ENCODE data around the gene PTDSS2. TPM values are rescaled to one million over a fixed set of nuclear protein-coding genes. Genes with fewer than 3 reads are reported as not detected.
"Not testable (repeated sequence)": the region's sequence is repeated elsewhere in the genome, so short reads cannot be mapped to it uniquely, and the experiment has no call there.

PTDSS2 gene
- total RNA-seq, 2 experiments from 2014 or later, result 24.6 to 26.1 TPM

DNA sequence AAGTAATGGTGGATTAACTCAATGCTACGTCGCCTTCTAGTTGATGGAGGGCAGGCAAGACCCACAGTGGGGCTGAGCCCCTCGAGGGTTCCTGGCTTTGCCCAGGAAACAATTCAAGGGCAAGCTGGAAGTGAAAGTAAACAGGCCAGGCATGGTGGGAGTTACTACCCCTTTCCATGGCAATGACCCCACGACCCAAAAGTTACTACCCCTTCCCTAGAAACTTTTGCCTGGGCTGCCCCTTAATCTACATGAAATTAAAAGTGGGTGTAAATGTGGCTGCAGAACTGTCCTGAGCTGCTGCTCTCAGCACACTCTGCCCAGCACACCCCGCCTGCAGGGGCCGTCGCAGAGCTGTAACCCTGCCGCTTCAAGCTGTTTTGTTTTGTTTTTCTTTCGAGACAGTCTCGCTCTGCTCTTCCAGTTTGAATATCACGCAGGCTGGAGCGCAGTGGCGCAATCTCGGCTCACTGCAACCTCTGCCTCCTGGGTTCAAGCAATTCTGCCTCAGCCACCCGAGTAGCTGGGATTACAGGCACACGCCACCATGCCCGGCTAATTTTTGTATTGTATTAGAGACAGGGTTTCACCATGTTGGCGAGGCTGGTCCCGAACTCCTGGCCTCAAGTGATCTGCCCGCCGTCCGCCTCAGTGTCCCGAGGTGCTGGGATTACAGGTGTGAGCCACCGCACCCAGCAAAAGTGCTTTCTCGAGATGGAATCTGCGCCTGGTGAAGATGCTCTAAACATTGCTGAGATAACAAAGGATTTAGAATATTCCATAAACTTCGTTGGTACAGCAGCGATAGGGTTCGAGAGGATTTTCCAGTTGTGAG, 62.9 kb downstream of the PTDSS2 start:
- Mint-ChIP-seq H3K4me1 (ENCODE audit: low read depth) (peaks cover 9% of the 10 kb centered on the region), H3K27me3 (ENCODE audit: low read depth) (no peaks in the 10 kb centered on the region), H3K36me3 (ENCODE audit: low read depth) (peaks cover 29% of the 10 kb centered on the region), H3K27ac (no peak overlapping the region), H3K4me3 (no peak overlapping the region), H3K9me3 (ENCODE audit: insufficient read depth) (peaks cover 8% of the 10 kb centered on the region)
- ATAC-seq (no peak), DNase-seq (no peak)
- CTCF ChIA-PET, result no interaction called here
- POLR2A ChIA-PET, result no interaction called here

DNA sequence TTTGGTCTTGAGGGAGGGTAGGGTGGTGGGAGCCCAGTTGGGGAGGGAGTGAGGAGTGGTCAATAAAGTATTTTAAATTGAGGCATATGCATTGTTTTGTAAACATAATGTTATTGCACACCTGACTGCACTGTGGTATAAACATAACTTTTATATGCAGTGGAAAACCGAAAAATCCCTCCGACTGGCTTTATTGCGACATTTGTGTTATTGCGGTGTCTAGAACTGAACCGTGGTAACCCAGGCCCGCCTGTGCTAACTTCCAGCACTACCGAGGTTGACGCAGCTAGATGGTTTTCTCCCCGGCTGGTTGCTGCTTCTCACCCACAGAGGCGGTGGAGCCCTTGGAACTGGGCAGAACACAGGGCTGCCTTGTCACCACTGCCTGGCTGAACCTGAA, 64.5 kb downstream of the PTDSS2 start:
- DNase-seq (no peak), ATAC-seq (no peak)
- CTCF ChIA-PET, result no interaction called here
- no peak overlapping the region for H3K4me3 Mint-ChIP-seq
- no peak overlapping the region for H3K27ac Mint-ChIP-seq
- no peaks in the 10 kb centered on the region for H3K27me3 Mint-ChIP-seq (ENCODE audit: low read depth)
- H3K4me1 Mint-ChIP-seq (ENCODE audit: low read depth), result peaks cover 12% of the 10 kb centered on the region
- peaks cover 24% of the 10 kb centered on the region for H3K36me3 Mint-ChIP-seq (ENCODE audit: low read depth)
- peaks cover 8% of the 10 kb centered on the region for H3K9me3 Mint-ChIP-seq (ENCODE audit: insufficient read depth)
- POLR2A ChIA-PET, result no interaction called here

DNA sequence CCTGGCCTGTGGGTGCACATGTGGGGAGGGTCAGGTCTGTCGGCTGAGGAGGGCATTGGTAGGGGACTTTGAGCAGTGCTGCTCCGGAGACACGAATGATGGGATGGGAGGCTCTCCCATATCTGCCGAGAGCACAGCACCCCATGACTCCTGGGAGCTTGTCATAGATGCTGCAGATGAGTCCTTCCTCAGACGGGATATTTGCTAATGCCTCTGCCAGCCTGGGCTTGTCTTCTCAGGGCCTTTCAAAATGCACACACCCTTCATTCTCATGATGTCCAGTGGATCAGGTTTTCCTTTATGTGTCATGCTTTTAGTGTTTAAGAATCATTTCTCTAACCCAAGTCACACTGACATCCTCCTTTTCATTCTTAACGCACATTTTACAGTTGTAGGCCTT, 65.1 kb downstream of the PTDSS2 start:
- Mint-ChIP-seq H3K9me3 (ENCODE audit: insufficient read depth) (peaks cover 8% of the 10 kb centered on the region), H3K4me3 (no peak overlapping the region), H3K27me3 (ENCODE audit: low read depth) (no peaks in the 10 kb centered on the region), H3K36me3 (ENCODE audit: low read depth) (peaks cover 19% of the 10 kb centered on the region), H3K4me1 (ENCODE audit: low read depth) (peaks cover 12% of the 10 kb centered on the region), H3K27ac (no peak overlapping the region)
- CTCF ChIA-PET, result no interaction called here
- ATAC-seq, result no peak
- no peak for DNase-seq
- POLR2A ChIA-PET, result no interaction called here

DNA sequence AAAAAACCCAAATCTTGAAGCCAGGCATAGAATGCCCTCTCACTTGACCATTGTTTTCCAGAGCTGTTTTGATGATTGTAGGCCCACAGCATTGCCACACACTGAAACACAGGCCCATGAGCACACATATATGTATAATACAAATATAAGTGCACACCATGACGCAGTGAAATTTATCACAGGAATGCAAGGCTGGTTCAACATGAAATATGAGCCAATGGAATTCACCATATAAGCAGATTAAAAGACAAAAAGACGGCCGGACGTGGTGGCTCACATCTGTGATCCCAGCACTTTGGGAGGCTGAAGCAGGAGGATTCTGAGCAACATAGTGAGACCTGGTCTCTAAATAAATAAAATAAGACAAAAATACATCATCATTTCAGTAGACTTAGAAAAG, 66.3 kb downstream of the PTDSS2 start:
- peaks cover 12% of the 10 kb centered on the region for H3K4me1 Mint-ChIP-seq (ENCODE audit: low read depth)
- H3K27me3 Mint-ChIP-seq (ENCODE audit: low read depth), result no peaks in the 10 kb centered on the region
- ChIA-PET POLR2A (no interaction called here), CTCF (interaction anchor here (1.3 kb wide), 1 partner anchor 119 kb away, joined by 3 read pairs; no protein-coding TSS in a partner anchor)
- no peak for ATAC-seq
- no peak for DNase-seq
- peaks cover 8% of the 10 kb centered on the region for H3K9me3 Mint-ChIP-seq (ENCODE audit: insufficient read depth)
- H3K4me3 Mint-ChIP-seq, result no peak overlapping the region
- H3K36me3 Mint-ChIP-seq (ENCODE audit: low read depth), result peaks cover 19% of the 10 kb centered on the region
- H3K27ac Mint-ChIP-seq, result no peak overlapping the region

DNA sequence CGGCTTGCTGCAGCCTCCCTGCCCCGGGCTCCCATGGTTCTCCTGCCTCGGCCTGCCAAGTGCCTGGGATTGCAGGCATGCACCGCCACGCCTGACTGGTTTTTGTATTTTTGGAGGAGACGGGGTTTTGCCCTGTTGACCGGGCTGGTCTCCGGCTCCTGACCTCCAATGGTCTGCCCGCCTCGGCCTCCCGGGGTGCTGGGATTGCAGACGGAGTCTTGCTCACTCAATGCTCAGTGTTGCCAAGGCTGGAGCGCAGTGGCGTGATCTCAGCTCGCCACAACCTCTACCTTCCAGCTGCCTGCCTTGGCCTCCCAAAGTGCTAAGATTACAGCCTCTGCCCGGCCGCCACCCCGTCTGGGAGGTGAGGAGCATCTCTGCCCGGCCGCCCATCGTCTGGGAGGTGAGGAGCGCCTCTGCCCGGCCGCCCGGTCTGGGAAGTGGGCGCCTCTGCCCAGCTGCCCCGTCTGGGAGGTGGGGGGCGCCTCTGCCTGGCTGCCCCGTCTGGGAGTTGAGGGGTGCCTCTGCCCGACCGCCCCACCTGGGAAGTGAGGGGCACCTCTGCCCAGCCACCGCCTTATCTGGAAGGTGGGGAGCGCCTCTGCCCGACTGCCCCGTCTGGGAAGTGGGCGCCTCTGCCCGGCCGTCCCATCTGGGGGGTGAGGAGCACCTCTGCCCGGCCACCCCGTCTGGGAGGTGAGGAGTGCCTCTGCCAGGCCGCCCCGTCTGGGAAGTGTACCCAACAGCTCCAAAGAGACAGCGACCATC, 67.0 kb downstream of the PTDSS2 start:
- H3K4me3 Mint-ChIP-seq; DNase-seq; POLR2A ChIA-PET; H3K9me3 Mint-ChIP-seq (ENCODE audit: insufficient read depth); ATAC-seq; H3K27ac Mint-ChIP-seq; H3K27me3 Mint-ChIP-seq (ENCODE audit: low read depth): not testable (repeated sequence)
- Mint-ChIP-seq H3K36me3 (ENCODE audit: low read depth) (peaks cover 19% of the 10 kb centered on the region), H3K4me1 (ENCODE audit: low read depth) (peaks cover 10% of the 10 kb centered on the region)
- CTCF ChIA-PET, result interaction anchor here (1.3 to 1.5 kb wide), 2 partner anchors 8 to 120 kb away, joined by 3 to 5 read pairs; no protein-coding TSS in a partner anchor

DNA sequence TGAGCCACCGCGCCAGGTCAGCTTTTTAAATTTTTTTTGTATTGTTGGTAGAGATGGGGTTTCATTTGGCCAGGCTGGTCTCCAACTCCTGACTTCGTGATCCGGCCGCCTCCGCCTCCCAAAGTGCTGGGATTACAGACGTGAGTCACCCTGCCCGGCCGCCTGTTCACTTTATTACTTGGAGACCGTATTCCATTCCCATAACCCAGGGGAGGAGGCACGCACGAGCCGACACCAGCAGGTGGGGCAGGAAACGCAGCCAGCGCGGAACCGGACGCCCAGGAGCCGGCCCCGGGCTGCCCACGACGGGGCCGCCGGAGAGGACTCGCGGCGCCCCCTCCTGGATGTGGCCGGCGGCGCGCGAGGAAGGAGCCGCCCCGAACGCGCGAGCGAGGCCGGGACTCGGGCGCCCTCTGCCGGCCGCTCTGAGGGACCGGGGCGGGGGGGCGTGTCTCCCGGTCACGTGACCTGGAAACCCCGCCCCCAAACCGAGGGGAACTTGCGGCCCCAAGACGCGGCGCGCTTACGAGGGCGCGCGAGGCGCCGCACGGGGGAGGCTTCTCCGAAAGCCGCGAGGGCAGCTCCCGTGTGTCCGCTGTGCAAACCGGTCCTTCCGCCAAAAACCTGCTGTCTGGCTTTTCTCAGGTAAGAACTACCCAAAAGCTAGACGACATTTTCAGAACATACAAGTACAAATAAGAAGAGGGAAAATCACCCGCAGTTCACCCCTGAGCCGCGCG, 68.6 kb downstream of the PTDSS2 start:
- Mint-ChIP-seq H3K4me3 (peak overlapping the region; percentile 65), H3K27ac (peak overlapping the region; percentile 69), H3K36me3 (ENCODE audit: low read depth) (peaks cover 18% of the 10 kb centered on the region), H3K9me3 (ENCODE audit: insufficient read depth) (peaks cover 8% of the 10 kb centered on the region), H3K4me1 (ENCODE audit: low read depth) (peaks cover 10% of the 10 kb centered on the region), H3K27me3 (ENCODE audit: low read depth) (no peaks in the 10 kb centered on the region)
- CTCF ChIA-PET, result interaction anchor here (0.6 to 2.0 kb wide), 40 partner anchors 9 to 312 kb away, joined by 3 to 24 read pairs (median 4); partner anchors contain the start of genes ANO9, BET1L, PHRF1 and PSMD13
- POLR2A ChIA-PET, result interaction anchor here (1.0 kb wide), 1 partner anchor 12 kb away, joined by 3 read pairs; no protein-coding TSS in a partner anchor
- ATAC-seq, result peak; percentile 93
- DNase-seq, result peak; percentile 90

DNA sequence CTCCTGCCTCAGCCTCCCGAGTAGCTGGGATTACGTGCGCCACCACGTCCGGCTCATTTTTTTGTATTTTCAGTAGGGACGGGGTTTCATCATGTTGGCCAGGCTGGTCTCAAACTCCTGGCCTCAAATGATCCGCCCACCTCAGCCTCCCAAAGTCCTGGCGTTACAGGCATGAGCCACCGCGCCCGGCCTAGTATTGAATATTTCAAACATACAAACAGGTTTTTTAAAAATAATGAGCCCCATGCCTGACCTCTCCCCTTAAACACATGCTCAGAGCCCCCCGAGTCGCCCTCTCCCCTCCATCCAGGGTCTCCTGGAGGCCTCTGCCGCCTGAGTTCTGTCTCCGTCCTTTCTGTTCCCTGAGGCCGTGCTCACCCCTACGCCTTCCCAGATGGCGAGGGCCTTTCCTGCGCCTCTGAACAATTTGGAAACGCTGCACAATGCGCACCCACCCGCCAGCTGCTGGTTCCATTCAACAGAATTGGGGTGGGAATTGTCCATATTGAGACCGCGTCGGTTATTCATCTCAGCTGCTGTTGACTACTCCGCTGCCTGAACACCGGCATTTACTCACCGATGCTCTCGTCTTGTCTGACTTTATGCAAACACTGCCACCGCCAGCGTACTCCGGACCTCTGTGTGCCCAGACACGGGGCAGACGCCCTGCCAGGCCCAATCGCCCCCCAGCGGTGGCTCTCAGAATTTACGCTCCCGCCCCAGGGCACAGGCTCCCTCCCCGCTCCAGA, 70.5 kb downstream of the PTDSS2 start:
- Mint-ChIP-seq H3K9me3 (ENCODE audit: insufficient read depth) (peaks cover 8% of the 10 kb centered on the region), H3K4me1 (ENCODE audit: low read depth) (peaks cover 10% of the 10 kb centered on the region), H3K27me3 (ENCODE audit: low read depth) (no peaks in the 10 kb centered on the region), H3K27ac (no peak overlapping the region), H3K4me3 (no peak overlapping the region), H3K36me3 (ENCODE audit: low read depth) (peaks cover 8% of the 10 kb centered on the region)
- no peak for ATAC-seq
- peak; percentile 47 for DNase-seq
- CTCF ChIA-PET, result interaction anchor here (1.5 kb wide), 1 partner anchor 55 kb away, joined by 3 read pairs; no protein-coding TSS in a partner anchor
- POLR2A ChIA-PET, result no interaction called here

DNA sequence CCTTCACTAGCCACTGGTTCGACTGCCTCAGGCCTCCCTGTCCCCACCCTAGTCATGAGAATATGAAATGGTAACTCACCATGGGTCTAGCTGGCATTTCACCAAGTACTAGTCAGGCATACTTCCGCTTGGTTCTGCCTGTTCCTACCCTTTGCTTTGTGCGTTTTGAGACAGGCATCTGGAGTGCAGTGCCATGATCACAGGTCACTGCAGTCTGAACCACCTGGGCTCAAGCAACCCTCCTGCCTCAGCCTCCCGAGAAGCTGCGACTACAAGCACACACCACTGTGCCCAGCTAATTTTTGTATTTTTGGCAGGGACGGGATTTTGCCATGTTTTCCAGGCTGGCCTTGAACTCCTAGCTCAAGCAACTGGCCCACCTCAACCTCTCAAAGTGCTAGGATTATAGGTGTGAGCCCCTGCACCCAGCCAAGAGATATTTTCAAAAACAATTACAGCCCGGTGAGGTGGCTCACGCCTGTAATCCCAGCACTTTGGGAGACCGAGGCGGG, 71.2 kb downstream of the PTDSS2 start:
- no peak overlapping the region for H3K4me3 Mint-ChIP-seq
- H3K27me3 Mint-ChIP-seq (ENCODE audit: low read depth), result no peaks in the 10 kb centered on the region
- H3K36me3 Mint-ChIP-seq (ENCODE audit: low read depth), result peaks cover 5% of the 10 kb centered on the region
- no peak for ATAC-seq
- ChIA-PET CTCF (interaction anchor here (1.5 kb wide), 1 partner anchor 56 kb away, joined by 3 read pairs; no protein-coding TSS in a partner anchor), POLR2A (no interaction called here)
- no peak overlapping the region for H3K27ac Mint-ChIP-seq
- DNase-seq, result no peak
- H3K9me3 Mint-ChIP-seq (ENCODE audit: insufficient read depth), result peaks cover 7% of the 10 kb centered on the region
- peaks cover 10% of the 10 kb centered on the region for H3K4me1 Mint-ChIP-seq (ENCODE audit: low read depth)

DNA sequence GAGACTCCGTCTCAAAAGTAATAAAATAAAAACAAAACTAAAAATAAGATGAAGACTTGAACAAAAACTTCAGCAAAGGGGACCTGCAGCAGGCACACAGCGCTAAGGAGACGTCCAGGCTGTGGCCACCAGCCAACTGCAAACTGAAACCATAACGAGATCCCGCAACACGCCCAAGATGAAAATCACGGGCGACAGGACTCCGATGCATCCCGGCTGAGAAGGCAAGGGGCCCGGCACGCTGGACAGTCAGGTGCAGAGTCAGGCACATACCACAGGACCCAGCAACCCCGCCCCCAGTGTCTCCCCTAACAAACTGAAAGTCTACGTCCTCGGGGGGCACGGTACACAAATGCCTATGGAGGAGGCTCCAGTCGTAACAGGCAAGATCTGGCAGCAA, 76.1 kb downstream of the PTDSS2 start:
- ChIA-PET POLR2A (no interaction called here), CTCF (no interaction called here)
- no peaks in the 10 kb centered on the region for H3K27me3 Mint-ChIP-seq (ENCODE audit: low read depth)
- no peaks in the 10 kb centered on the region for H3K9me3 Mint-ChIP-seq (ENCODE audit: insufficient read depth)
- no peaks in the 10 kb centered on the region for H3K36me3 Mint-ChIP-seq (ENCODE audit: low read depth)
- no peaks in the 10 kb centered on the region for H3K4me1 Mint-ChIP-seq (ENCODE audit: low read depth)
- DNase-seq, result no peak
- no peak overlapping the region for H3K4me3 Mint-ChIP-seq
- no peak for ATAC-seq
- no peak overlapping the region for H3K27ac Mint-ChIP-seq

DNA sequence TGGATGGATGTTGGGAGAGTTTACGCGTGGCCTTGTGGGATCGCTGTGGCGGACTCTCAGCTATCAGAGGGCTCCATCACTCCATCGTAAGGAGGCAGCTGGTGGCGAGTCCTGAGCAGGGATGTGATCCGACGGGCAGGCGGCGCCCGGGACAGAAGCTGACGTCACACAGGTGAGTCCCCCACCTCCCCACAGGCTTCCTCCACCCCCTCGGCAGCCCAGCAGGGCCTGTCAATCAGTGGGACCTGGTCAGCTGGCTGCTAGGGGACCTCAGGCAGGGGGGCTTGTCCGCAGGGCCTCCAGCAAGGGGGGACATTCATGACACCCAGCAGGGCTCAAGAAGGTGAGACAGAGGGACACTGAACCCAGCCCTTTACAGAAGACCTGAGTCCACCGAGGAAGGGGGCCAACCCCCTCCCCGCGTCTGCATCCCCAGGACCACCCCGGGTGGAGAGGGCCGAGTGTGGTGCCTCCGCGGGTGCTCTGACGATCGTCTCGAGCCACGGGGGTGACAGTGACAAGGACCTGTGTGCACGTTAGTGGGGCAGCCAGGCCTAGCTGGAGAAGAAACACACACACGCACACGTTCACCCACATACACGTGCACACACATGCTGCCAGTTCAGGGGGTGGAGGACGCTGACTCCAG, 78.2 kb downstream of the PTDSS2 start:
- Mint-ChIP-seq H3K27ac (no peak overlapping the region), H3K27me3 (ENCODE audit: low read depth) (no peaks in the 10 kb centered on the region), H3K9me3 (ENCODE audit: insufficient read depth) (no peaks in the 10 kb centered on the region), H3K4me3 (no peak overlapping the region), H3K4me1 (ENCODE audit: low read depth) (no peaks in the 10 kb centered on the region), H3K36me3 (ENCODE audit: low read depth) (peaks cover 2% of the 10 kb centered on the region)
- DNase-seq, result no peak
- ATAC-seq, result no peak
- POLR2A ChIA-PET, result no interaction called here
- CTCF ChIA-PET, result interaction anchor here (1.0 kb wide), 1 partner anchor 9 kb away, joined by 5 read pairs; no protein-coding TSS in a partner anchor
